T follicular helper cell (primary cell): ENCODE measurements around the gene ELMO1.

Experiments
- DNase-seq: peaks from one replicate; pipeline ENCODE4 v3.0.0-alpha.2; 2020; ENCODE audit warnings: low read depth

Gene ELMO1

GRCh38 chr7:37015353-37016034 lies 433.2 kb downstream of the ELMO1 start:
- DNase-seq: no peak

GRCh38 chr7:37013771-37014170 lies 434.9 kb downstream of the ELMO1 start:
- DNase-seq: no peak

- DNase-seq: no peak
These were observed 437.3 kb downstream of the ELMO1 start for GRCh38 chr7:37011151-37011890.

- DNase-seq: no peak
These were observed 439.5 kb downstream of the ELMO1 start for GRCh38 chr7:37009125-37009675.

GRCh38 chr7:37007691-37008090 lies 441.0 kb downstream of the ELMO1 start:
- DNase-seq: no peak

- no peak for DNase-seq
These were observed 441.4 kb downstream of the ELMO1 start for GRCh38 chr7:37007268-37007667.

GRCh38 chr7:37006764-37007163 lies 441.9 kb downstream of the ELMO1 start:
- DNase-seq: no peak

- DNase-seq: no peak
These were observed 448.2 kb downstream of the ELMO1 start for GRCh38 chr7:37000511-37000910.

- DNase-seq: no peak
These were observed 448.8 kb downstream of the ELMO1 start for GRCh38 chr7:36999626-37000485.

- DNase-seq: no peak
These were observed 452.9 kb downstream of the ELMO1 start for GRCh38 chr7:36995776-36996175.

- no peak for DNase-seq
These were observed 454.1 kb downstream of the ELMO1 start for GRCh38 chr7:36994456-36995112.

GRCh38 chr7:36986948-36987724 lies 461.5 kb downstream of the ELMO1 start:
- peak; percentile 37 for DNase-seq

- no peak for DNase-seq
These were observed 462.1 kb downstream of the ELMO1 start for GRCh38 chr7:36986511-36986933.

- DNase-seq: no peak
These were observed 462.7 kb downstream of the ELMO1 start for GRCh38 chr7:36985866-36986400.

- no peak for DNase-seq
These were observed 463.3 kb downstream of the ELMO1 start for GRCh38 chr7:36985316-36985715.

GRCh38 chr7:36984710-36985312 lies 463.9 kb downstream of the ELMO1 start:
- no peak for DNase-seq

- no peak for DNase-seq
These were observed 464.6 kb downstream of the ELMO1 start for GRCh38 chr7:36984041-36984521.

GRCh38 chr7:36982766-36983165 lies 465.9 kb downstream of the ELMO1 start:
- DNase-seq: no peak

GRCh38 chr7:36979810-36980248 lies 468.8 kb downstream of the ELMO1 start:
- no peak for DNase-seq

- no peak for DNase-seq
These were observed 470.2 kb downstream of the ELMO1 start for GRCh38 chr7:36978461-36978860.
